ENCODE measurements around the gene TRIM45.

DNA sequence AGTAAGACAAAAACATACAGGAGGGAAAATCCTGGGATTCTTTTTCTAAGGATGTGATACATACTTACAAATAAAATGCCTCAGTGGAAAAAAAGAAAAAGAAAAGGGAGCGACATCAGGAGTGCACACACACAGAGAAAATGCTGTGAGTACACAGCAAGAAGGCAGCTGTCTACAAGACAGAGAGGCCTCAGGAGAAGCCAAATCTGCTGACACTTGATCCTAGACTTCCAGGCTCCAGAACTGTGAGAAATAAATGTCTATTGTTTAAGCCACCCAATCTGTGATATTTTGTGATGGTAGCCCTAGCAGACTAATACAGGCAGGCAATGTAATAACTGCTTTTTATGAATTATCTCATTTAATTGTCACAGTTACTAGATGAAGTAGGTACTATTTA is 17.0 kb upstream of the TRIM45 start:
- TF ChIP-seq ZNF274 (IDR thresholded peaks at IDR 0.05; ENCODE audit: low read depth, low read length) (no peak), YY1 (IDR thresholded peaks at IDR 0.05; ENCODE audit: insufficient read depth, insufficient read length) (no peak)
